ENCODE measurements around the gene SEPTIN8.

DNA sequence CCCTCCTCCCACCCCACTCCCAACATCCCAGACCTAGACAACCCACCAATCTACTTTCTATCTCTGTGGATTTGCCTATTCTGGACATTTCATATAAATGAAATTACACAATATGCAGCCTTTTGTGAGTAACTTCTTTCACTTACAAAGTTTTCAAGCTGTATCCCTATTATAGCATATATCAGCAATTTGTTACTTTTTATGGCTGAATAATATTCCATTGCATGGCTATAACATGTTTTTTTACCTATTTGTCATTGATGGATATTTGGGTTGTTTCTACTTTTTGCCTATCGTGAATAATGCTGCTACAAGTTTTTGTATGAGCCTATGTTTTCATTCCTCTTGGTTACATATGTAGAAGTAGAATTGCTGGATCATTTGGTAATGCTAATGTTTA is 37.8 kb downstream of the SEPTIN8 start:
- TF ChIP-seq, protein P1, sequence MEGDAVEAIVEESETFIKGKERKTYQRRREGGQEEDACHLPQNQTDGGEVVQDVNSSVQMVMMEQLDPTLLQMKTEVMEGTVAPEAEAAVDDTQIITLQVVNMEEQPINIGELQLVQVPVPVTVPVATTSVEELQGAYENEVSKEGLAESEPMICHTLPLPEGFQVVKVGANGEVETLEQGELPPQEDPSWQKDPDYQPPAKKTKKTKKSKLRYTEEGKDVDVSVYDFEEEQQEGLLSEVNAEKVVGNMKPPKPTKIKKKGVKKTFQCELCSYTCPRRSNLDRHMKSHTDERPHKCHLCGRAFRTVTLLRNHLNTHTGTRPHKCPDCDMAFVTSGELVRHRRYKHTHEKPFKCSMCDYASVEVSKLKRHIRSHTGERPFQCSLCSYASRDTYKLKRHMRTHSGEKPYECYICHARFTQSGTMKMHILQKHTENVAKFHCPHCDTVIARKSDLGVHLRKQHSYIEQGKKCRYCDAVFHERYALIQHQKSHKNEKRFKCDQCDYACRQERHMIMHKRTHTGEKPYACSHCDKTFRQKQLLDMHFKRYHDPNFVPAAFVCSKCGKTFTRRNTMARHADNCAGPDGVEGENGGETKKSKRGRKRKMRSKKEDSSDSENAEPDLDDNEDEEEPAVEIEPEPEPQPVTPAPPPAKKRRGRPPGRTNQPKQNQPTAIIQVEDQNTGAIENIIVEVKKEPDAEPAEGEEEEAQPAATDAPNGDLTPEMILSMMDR (IDR thresholded peaks at IDR 0.05) = no peak
- no peak for TF ChIP-seq POLR2A (IDR thresholded peaks at IDR 0.05)

All from Peyer's patch (tissue), 4 donors.